ENCODE results near the gene CTSW.
A peak's percentile ranks its signal among the peaks of the same experiment; 100 is the strongest.
"Not testable (repeated sequence)": the region's sequence is repeated elsewhere in the genome, so short reads cannot be mapped to it uniquely, and the experiment has no call there.

Gene CTSW

DNA sequence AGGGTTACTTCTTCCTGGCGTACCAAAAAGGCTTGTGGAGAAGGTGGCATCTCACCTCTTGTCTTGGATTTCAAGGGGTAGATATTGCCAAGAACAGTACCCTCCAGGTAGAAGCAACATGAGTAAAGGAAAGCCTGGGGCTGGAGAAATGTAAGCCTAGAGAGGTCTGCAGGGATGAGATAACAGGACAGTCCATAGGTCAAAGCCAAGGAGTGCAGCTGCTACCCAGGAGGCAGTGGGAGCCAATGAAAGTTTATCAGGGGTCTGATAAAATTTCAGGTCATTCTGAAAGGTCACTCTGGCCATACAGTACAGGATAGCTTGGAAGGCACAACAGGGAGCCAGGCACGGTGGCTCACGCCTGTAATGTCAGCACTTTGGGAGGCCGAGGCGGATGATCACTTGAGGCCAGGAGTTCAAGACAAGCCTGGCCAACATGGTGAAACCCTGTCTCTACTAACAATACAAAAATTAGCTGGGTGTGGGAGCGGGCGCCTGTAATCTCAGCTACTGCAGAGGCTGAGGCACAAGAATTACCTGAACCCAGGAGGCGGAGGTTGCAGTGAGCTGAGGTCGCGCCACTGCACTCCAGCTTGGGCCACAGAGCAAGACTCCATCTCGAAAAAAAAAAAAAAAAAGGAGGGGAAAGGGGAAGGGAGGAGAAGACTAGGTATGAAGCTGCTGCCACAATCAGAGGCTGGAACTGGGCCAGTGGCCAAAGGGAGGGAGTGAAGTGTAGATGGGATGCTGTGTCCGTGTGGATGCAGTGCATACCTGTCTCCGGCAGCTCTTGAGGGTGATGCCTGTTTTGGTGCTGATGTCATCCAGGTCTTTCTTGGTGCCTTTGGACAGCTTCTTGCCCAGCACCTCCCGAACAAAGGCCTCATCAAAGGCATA is 7.4 kb downstream of the CTSW start:
- DNase-seq: no peak

DNA sequence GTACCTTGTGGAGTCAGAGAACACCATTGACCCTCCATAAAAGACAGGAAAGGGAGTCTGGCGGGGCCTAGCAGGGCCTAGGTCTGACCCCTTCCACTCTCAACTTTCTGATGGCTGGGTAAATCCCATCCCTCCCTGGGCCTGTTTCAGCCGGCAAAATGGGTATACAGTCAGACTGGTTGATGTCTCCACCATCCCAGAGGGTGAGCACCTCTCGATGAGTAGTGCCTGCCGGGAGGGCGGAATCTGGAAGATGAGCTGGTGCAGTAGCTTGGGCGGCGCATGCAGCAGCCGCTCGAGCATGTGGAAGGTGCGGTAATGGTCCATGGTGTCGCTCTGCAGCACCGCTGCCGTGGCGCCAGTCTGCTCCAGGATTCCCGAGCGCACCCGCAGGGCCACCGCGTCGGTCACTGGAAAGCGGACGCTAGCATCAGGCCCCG is 8.1 kb downstream of the CTSW start:
- DNase-seq: no peak

DNA sequence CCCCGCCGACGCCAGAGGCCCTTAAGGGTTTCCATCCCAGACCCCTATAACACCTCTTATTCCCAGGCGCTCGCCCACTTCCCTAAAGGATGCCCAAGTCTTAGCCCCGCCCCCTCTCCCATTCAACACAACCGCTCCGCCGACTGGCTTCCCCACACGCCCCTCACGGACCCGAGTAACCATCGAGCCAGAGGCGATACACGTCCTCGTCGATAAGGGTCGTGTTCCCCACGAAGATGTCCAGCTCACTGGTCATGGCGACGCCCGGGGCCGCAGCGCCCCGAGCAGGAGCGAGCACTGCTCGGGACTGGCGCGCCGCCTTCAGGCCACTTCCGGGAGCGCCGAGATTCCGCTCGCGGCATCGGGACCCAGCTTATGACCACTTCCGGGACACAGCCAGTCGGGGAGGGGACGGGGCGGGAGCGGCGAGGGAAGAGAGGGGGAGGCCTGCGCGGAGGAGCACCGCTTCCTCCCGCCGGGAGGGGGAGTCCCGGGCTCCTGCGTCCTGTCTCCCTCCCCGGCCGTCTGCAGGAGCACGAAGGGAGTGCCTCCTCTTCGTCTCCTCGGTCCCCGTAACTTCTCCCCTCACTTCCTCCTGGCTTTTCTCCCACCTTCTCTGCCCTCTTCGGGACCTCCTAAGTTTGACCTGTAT is 8.7 kb downstream of the CTSW start, which contains the start of gene FIBP:
FIBP (minus strand) TSS at position 309 of the 652 bp plus-strand sequence; CDS start at position 256, 53 bp downstream.
- peak; percentile 83 for DNase-seq

DNA sequence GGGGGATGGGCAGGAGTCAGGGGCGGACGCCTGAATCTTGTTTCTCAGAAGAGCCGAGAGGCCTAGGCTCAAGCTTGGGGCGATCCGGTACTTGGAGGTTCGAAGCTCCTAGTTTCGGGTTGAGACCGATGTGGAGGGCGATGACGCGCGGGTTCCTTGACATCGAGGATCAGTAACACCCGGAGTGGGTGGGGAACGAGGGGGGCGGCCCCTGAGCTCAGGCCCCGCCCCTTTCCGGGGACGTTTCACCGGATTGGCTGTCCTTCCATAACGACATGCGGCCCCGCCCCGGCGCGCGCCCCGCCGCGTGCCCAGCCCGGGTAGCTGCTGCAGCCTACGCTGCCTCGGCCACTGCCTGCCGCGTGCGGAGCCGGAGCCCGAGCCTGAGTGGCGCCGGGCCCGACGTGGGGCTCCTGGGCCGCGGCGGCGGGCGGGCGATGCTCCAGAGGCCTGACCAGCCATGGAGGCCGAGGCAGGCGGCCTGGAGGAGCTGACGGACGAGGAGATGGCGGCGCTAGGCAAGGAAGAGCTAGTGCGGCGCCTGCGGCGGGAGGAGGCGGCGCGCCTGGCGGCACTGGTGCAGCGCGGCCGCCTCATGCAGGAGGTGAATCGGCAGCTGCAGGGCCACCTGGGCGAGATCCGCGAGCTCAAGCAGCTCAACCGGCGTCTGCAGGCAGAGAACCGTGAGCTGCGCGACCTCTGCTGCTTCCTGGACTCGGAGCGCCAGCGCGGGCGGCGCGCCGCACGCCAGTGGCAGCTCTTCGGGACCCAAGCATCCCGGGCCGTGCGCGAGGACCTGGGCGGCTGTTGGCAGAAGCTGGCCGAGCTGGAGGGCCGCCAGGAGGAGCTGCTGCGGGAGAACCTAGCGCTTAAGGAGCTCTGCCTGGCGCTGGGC is 10.9 kb downstream of the CTSW start, which contains the start of gene CCDC85B:
CCDC85B (plus strand) TSS at position 350 of the 895 bp plus-strand sequence; CDS start at position 461, 111 bp downstream.
- peak; percentile 90 for DNase-seq

DNA sequence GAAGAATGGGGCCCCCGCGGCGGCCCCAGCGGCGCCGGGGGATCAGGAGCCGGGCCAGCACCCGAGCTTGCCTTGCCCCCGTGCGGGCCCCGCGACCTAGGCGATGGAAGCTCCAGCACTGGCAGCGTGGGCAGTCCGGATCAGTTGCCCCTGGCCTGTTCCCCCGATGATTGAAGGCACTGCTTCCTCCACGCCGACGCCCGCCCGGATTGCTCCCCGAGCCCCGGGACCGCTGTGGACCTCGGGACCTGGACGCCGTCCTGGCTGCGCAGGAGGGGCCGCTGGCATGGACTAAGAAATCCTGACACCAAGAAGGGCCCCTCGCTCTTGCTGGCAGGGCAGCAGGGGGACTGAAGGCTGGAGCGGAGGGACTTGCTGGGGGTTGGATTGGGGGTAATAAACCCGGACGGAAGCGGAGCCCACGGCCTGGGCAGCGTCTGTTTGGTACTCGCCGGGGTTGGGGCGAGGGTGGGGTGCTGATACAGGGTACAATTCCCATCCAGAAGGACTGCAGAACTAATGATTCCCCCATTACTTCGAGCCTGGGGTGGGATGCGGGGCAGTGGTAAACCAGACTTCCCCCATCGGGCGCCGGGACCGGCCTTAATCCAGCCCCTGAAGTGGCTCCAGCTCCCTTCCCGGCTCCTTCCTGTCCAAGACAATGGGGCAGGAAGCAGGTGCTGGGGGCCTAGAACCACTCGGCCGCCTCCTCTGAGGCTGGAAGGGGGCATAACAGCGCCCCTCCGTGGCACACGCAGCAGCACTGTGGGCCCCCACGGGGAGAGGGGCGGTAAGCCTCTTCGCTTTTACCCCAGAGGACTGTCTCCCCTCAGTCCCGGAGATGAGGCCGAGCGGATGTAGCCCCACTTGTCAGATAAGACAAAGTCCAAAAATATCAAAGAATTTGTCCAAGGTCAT is 11.8 kb downstream of the CTSW start:
- no peak for DNase-seq

DNA sequence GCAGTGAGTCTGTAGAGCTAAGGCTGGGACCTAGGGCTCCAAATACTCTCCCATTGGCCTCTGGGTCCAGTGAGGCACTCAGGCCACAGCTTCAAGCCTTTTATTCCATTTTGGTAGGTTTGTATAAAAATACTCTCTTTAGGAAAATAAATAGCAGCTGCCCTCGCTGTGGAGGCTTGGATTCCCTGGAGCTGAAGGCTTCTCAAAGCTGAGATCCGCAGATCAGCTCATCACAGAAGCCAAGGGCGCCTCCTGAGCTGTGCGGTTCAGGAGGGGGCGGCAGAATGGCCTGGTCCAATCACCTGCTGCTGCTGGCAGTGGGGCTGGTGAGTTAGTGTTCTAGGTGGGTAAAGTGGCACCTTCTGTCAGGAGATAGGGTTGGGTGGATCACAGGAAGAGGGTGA is 12.5 kb downstream of the CTSW start:
- DNase-seq: not testable (repeated sequence)

DNA sequence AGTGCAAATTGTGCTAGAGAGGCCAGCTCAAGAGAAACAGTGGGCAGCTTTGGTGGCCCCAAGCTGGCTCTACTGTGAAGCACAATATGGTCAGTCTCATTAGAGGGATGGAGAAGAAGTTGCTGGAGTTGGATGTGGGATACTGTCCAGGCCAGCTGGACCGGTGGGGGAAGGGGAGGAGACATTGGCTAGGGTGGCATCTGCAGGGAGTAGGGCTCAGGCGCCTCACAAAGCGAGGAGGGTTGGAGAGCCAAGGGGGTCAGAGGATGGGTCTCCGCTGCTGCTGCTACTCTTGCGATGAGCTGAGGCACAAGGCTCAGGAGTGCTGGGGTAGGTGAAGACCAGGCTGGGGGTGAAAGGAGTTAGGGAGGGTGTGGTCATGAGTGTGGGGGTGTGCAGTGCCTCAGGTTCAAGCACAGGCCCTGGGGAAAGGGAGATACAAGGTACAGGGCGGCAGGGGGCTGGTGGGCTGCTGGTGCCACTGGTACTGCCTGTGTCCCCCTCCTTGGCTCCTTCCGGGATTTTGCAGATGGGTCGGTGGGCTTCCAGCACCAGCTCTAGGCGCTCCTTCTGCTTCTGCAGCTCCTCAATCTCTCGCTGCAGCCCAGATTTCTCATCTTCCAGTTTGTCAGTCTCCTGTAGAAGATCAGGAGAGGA is 13.2 kb downstream of the CTSW start:
- DNase-seq: no peak

DNA sequence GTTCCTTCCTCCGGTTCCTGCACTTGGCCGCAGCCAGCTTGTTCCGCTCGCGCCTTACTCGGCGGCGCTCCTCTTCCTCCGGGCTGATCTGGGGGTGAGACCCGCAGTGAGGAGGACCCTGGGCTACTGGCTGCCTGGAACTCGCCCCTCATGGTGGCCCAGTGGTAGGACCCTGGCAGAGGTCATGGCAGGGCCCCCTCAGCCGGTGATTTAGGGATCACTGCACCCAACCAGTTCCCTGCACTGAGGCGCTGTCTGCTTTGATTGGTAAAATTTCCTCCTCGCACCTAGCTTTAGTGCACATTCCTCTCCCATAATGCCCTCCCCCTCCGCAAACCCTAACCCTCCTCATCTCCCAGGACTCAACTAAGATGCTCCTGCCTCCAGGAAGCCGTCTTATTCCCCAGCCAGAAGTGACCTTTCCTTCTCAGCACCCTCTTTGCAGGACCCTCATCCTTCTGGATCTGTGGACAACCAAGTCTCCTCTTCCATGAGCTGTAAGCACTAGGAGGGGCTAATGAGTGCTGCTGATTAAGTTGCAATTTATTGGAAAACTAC is 14.5 kb downstream of the CTSW start:
- DNase-seq: no peak

DNA sequence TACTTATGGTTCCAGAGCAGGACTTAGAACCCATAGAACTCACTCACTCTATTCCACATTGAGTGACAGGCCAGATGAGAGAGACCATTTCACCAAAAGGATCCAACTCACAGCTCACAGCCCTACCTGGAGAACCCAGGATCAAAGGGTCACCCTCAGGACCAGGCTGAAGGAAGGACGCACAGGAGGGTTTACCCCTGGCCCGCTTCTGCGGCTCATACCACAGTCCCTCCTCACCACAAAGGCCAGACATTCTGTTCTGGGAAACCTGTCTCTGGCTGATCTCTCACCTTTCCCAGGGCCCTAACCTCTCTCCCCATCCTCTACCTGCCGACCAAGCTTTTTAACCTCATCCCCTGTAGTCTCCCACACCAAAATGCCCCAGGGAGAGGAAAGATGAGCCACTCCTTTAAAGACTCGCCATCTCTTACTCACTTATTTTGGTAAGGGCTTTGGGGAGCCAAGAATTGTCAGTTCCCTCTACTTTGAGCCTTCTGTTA is 15.9 kb downstream of the CTSW start:
- DNase-seq: no peak

DNA sequence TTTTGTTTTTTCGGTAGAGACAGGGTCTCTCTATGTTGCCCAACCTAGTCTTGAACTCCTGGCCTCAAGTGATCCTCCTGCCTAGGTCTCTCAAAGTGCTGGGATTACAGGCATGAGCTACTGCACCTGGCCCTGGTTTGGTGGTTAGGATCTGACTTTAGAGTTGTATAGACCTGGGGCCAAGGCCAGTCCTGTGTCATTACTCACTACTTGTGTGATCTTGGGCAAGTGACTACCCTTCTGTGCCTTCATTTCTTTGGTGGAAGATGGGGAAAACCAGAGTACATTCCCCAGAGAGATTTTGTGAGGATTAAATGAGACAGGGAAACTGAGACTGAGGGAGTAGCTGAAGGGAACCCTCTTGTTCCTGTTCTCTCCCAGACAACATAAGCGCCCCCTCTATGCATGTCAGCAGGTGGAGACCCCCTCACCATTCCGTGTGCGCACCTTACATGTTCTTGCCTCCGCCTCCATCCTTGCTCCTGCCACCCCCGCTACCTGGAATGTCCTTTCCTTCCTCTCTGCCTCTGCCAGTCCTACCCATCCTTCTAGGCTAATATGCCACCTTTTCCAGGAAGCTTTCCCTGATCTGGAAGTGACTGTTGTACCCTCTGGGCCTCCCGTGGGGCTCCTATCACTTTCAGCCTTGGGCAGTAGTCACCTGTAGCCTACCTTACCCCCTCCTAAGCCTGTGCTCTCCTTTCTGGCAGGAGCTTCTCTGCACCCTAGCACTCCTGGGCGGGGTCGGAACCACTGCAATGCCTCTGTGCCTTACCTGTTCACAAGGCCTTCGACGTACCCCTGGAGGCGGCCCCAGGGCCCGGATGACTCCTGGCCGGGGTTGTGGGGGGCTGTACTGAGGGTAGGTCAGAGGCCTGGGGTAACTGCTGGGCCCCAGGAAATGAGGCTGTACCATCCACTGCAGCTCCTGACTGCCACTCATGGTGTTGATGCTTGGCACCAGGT is 16.7 kb downstream of the CTSW start:
- DNase-seq: no peak

DNA sequence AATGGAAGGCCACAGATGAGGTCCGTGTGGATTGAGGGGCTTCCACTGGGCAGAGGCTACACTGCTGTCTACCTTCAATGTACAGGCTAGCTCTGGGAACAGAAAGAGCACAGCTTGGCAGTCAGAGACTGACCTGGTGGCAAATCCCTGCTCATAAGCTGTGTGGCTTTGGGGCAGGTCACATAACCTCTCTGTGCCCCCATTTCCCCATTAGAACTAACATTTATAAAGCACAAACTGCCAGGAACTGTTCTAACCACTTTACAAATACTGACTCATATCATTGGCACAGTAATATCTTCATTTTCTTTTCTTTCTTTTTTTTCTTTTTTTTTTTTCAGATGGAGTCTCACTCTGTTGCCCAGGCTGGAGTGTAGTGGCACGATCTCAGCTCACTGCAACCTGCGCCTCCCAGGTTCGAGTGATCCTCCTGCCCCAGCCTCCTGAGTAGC is 17.4 kb downstream of the CTSW start:
- DNase-seq: no peak

DNA sequence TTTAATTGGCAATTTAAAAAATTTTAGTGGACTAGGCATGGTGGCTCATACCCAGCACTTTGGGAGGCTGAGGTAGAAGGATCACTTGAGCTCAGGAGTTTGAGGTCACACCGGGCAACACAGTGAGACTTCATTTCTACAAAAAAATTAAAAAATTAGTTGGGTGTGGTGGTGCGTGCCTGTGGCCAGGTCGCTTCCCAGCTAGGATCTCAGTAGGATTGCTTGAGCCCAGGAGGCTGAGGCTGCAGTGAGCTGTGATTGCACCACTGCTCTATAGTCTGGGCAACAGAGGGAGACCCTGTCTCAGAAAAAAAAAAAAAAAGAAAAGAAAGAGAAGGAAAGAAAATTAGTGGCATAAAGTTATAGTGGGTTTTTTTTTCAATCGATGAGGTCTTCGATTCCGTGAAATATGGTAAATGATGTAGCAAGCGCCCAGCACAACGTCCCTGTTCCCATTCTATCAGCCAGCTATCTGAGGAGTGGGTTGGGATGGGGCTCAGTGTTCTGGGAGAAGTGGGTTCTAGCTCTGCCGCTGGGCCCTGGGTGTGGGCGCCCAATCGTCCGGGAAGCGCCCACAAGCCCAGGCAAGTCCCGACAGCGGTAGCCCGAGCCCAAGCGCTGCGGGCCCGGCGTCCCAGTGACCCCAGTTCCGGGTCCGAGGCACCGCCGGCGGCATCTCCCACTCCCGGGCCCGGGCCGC is 19.2 kb downstream of the CTSW start:
- DNase-seq: no peak

DNA sequence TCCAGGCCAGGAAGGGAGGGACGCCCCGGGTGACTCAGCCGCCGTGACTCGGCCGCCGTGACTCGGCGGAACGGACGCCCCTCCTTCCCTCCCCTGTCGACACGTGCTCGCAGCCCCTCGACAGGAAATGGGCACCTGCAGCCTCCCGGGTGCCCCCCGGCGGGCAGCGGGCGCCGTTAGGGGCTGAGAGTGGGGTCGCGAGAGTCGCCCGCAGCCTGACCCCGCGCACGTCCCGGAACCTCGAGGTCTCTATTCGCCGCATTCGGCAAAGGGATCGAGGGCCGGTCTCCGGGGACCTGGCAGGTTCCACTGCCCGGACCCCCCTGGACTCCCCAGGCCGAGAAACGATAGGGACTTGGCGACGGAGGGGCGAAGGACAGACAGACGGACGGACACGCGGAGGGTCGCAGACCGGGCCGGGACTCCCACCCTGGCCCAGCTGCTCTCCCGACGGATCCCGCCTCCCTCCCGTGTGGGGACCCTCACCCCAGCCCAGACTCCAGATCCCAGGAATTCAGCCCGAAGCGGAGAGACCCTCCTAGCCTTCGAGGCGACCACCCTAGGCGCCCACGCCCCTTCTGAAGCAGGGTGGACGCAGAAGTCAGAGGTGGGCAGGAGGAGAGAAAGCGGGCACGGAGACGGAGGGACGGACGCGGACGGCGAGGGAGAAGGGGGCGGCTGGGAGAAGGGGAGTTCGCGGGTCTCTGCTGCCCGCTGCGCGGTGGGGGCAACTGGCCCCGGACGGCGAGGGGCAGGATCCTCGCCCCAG is 19.9 kb downstream of the CTSW start:
- DNase-seq: no peak

DNA sequence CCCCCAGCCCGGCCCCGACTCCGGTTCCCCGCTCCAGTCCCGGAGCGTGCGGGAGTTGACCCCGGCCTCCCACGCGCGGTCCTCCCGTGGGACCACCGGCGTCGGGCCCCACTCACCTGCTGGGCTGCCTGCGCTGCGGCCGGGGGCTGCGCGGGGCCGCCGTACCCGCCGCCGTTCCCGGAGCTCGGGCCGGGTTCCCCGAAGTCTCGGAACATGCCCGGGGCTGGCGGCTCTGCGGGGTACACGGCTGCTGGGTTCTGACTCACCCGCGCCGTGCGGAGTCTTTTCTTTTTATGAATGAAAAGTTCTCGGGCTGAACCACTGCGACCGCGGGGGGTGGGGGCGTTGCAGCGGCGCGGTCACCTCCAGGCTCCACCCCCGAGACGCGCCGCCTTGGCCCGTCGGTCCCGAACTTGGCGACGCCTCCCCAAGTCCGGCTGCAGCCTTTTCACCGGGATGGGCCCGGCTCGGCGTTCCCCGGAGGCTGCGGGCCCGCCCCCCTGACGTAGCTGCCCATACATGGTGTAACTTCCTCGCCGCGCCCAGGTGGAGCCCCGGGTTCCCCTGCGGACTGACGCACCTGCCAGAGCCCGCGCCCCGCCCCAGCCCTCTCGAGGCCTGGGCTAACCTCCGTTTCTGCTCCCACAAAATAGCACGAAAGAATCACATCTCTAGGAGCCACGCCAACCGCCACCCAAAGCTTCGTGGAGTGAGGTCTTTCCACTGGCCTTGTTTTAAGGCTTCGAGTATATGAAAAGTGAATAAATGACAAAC is 20.7 kb downstream of the CTSW start, which contains the start of gene FOSL1:
FOSL1 (minus strand) TSS at position 264 of the 774 bp plus-strand sequence; CDS start at position 215, 49 bp downstream.
- no peak for DNase-seq

DNA sequence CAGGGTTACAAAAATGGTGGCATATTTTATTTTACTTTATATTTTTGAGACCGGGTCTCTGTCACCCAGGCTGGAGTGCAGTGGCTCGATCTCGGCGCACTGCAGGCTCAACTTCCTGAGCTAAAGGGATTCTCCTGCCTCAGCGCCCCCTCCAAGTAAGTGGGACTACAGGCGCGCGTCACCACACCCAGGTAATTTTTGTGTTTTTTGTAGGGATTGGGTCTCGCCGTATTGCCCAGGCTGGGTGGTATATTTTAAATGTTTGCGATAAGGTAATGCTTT is 21.2 kb downstream of the CTSW start:
- no peak for DNase-seq

DNA sequence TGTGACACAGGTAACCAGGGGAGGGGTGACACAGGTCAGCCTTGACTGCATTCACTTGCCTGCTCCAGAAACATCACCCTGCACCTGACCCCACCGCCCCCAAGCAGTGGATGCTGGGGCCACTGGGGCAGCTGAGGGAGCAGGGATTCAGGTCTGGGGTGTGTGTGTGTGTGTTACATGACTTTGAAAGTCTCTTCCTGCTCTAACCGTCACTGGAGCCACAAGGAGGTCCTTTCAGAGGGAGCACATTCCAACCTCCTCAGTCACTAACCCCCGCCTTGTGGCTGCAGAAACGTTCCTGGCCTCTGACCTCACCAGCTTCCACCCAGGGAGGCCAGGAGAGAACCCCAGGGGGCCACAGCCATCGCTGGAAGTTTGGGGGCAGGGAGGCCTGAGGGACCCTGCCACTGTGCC is 23.4 kb downstream of the CTSW start:
- no peak for DNase-seq

DNA sequence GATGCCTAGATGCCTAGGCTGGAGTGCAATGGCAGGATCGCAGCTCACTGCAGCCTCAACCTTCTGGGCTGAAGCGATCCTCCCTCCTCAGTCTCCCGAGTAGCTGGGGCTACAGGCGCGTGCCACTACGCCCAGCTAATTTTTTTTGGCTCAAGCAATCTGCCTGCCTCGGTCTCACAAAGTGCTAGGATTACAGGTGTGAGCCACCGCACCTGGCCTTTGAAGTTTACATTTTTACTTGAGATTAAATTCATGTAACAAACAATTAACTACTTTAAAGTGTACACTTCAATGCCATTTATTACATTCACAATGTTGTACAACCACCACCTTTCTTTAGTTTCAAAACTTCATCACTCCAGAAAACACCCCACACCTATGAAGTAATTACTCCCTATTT is 24.1 kb downstream of the CTSW start:
- DNase-seq: no peak
